Effector memory CD8-positive, alpha-beta T cell (primary cell): ENCODE results near the gene VIT.

Experiments
- ATAC-seq: fragments of 150-1000 bp; cut with Tn5 transposase; replicated peaks from 2 replicates; pipeline ENCODE4 v1.10.0; 2021; ENCODE audit warnings: mild to moderate bottlenecking, moderate library complexity
- DNase-seq, 3 experiments: peaks; one replicate each; pipeline ENCODE4 v3.0.0; 2021
- H3K27ac Mint-ChIP-seq, 2 donors: one replicate each; pipeline ENCODE4 v1.8.0; 2022; ENCODE audit warnings: mild to moderate bottlenecking in 2 of 2, mixed read lengths in 2 of 2, moderate library complexity in 2 of 2
- H3K27me3 Mint-ChIP-seq, 2 donors: one replicate each; pipeline ENCODE4 v1.8.0; 2022; ENCODE audit warnings: mixed read lengths in 2 of 2
- H3K36me3 Mint-ChIP-seq: one replicate; pipeline ENCODE4 v1.8.0; 2022; ENCODE audit warnings: mild to moderate bottlenecking, moderate library complexity, mixed read lengths; ENCODE audit not compliant: insufficient read depth
- H3K4me1 Mint-ChIP-seq, 2 donors: one replicate each; pipeline ENCODE4 v1.8.0; 2022; ENCODE audit warnings: low read depth in 2 of 2, mixed read lengths in 2 of 2
- H3K4me3 Mint-ChIP-seq, 2 donors: one replicate each; pipeline ENCODE4 v1.8.0; 2022; ENCODE audit warnings: mild to moderate bottlenecking in 2 of 2, mixed read lengths in 2 of 2, moderate library complexity in 2 of 2
- H3K9me3 Mint-ChIP-seq, 2 donors: one replicate each; pipeline ENCODE4 v1.8.0; 2022; ENCODE audit warnings: mixed read lengths in 2 of 2

Gene VIT

GRCh38 chr2:36770542-36771287 lies 74.2 kb downstream of the VIT start:
- peaks cover 0 to 7% of the 10 kb centered on the region in 2 donors for H3K4me1 Mint-ChIP-seq
- peak; percentile 51 for ATAC-seq
- peaks cover 0 to 1% of the 10 kb centered on the region in 2 donors for H3K9me3 Mint-ChIP-seq
- peaks cover 2% of the 10 kb centered on the region for H3K36me3 Mint-ChIP-seq
- H3K27ac Mint-ChIP-seq, result peak overlapping the region in 1 of 2 donors; percentile 32
- peaks cover 0 to 23% of the 10 kb centered on the region in 2 donors for H3K27me3 Mint-ChIP-seq
- no peak overlapping the region for H3K4me3 Mint-ChIP-seq
- peak; percentile 11 to 22 (median 13) for DNase-seq

DNA sequence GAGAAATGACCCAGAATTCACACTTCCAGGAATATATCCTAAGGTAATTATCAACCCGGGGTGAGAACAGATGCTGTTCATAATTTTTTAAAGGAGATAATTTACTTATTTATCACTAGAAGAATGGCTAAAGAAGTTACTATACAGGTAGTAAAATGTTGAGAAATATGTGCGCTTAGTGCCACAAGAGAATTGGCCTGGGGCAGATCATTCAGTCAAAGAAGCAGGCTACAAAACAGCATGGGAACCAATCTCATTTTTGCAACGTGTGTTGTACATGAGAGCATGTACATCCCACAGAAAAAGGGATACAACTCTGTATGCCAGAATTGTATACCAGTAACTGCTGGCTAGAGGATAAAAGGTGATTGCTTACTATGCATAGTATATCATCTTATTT lies 75.2 kb downstream of the VIT start:
- peaks cover 0 to 1% of the 10 kb centered on the region in 2 donors for H3K9me3 Mint-ChIP-seq
- ATAC-seq, result no peak
- DNase-seq, result no peak
- H3K36me3 Mint-ChIP-seq, result peaks cover 2% of the 10 kb centered on the region
- H3K27me3 Mint-ChIP-seq, result peaks cover 0 to 18% of the 10 kb centered on the region in 2 donors
- H3K4me1 Mint-ChIP-seq, result peaks cover 0 to 7% of the 10 kb centered on the region in 2 donors
- no peak overlapping the region for H3K4me3 Mint-ChIP-seq
- H3K27ac Mint-ChIP-seq, result no peak overlapping the region

- DNase-seq (no peak), ATAC-seq (no peak)
- Mint-ChIP-seq H3K27ac (no peak overlapping the region), H3K4me1 (peaks cover 0 to 7% of the 10 kb centered on the region in 2 donors), H3K36me3 (peaks cover 2% of the 10 kb centered on the region), H3K4me3 (no peak overlapping the region), H3K27me3 (peaks cover 0 to 11% of the 10 kb centered on the region in 2 donors), H3K9me3 (peaks cover 0 to 1% of the 10 kb centered on the region in 2 donors)
Observed at GRCh38 chr2:36773947-36774346, 77.4 kb downstream of the VIT start.

GRCh38 chr2:36775261-36775660 lies 78.8 kb downstream of the VIT start:
- H3K27ac Mint-ChIP-seq, result no peak overlapping the region
- H3K9me3 Mint-ChIP-seq, result peaks cover 0 to 1% of the 10 kb centered on the region in 2 donors
- no peak for ATAC-seq
- no peak for DNase-seq
- H3K36me3 Mint-ChIP-seq, result peaks cover 2% of the 10 kb centered on the region
- H3K4me3 Mint-ChIP-seq, result no peak overlapping the region
- peaks cover 0 to 7% of the 10 kb centered on the region in 2 donors for H3K27me3 Mint-ChIP-seq
- peaks cover 0 to 5% of the 10 kb centered on the region in 2 donors for H3K4me1 Mint-ChIP-seq

- no peak for ATAC-seq
Observed at GRCh38 chr2:36775806-36776205, 79.3 kb downstream of the VIT start.

DNA sequence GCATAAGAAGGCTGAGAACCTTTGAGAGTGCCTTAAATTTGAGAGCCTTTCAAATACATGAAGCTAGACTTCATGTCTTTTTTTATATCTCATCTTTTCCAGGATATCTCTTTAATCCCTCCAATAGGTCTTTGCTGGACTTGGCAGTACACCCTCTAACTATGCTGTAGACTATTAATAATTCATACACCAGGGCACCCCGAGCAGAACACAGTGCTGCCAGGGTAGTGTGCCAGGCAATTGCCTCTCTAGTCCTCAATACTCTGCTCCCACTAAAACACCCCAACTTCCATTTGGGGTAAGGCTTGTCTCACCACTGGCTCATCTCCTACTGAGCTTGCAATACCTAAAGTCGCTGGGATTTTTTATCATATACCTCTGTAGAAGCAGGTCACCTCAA lies 80.8 kb downstream of the VIT start:
- H3K36me3 Mint-ChIP-seq, result peaks cover 2% of the 10 kb centered on the region
- no peak overlapping the region for H3K27ac Mint-ChIP-seq
- H3K27me3 Mint-ChIP-seq, result peaks cover 2 to 13% of the 10 kb centered on the region in 2 donors
- no peak overlapping the region for H3K4me3 Mint-ChIP-seq
- no peaks in the 10 kb centered on the region for H3K4me1 Mint-ChIP-seq
- H3K9me3 Mint-ChIP-seq, result no peaks in the 10 kb centered on the region
- DNase-seq, result no peak
- ATAC-seq, result no peak

More at GRCh38 chr2:36775806-36776205, 79.3 kb downstream of the VIT start:
- no peak overlapping the region for H3K27ac Mint-ChIP-seq
- DNase-seq, result no peak
- H3K36me3 Mint-ChIP-seq, result peaks cover 2% of the 10 kb centered on the region
- no peak overlapping the region for H3K4me3 Mint-ChIP-seq
- no peaks in the 10 kb centered on the region for H3K9me3 Mint-ChIP-seq
- peaks cover 0 to 1% of the 10 kb centered on the region in 2 donors for H3K27me3 Mint-ChIP-seq
- H3K4me1 Mint-ChIP-seq, result no peaks in the 10 kb centered on the region

DNA sequence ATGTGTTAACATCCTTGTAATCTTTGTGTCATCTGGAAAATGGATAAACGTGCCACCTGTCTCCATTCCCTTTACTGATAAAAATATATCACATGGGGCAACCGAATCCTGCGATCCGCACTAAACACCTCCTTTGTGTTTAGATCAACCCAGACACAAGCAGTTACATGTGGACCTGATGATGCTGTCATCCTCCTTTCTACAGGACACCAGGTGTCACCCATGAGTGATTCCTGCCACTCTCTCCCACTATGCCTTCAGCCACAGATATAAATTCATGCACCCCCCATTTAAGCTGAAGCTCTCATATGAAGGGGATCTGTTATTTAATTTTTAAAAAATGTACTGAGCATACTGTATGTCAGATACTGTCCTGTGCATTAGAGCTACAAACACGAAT lies 81.3 kb downstream of the VIT start:
- no peak overlapping the region for H3K27ac Mint-ChIP-seq
- H3K36me3 Mint-ChIP-seq, result peaks cover 2% of the 10 kb centered on the region
- ATAC-seq, result no peak
- no peaks in the 10 kb centered on the region for H3K9me3 Mint-ChIP-seq
- H3K4me3 Mint-ChIP-seq, result no peak overlapping the region
- peaks cover 6 to 18% of the 10 kb centered on the region in 2 donors for H3K27me3 Mint-ChIP-seq
- no peak for DNase-seq
- H3K4me1 Mint-ChIP-seq, result no peaks in the 10 kb centered on the region

DNA sequence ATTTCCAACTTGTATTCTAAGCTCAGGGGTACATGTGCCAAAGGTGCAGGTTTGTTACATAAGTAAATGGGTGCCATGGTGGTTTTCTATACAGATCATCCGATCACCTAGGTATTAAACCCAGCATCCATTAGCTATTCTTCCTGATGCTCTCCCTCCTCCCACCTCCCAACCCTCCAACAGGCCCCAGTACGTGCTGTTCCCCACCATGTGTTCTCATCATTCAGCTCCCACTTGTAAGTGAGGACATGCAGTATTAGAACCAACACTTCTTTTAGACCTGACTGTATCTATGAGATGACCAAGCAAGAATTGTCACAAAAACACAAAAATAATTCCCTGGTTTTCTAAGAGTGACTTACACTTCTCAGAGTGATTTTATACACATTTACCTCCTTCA lies 83.0 kb downstream of the VIT start:
- no peak for ATAC-seq
- Mint-ChIP-seq H3K4me3 (no peak overlapping the region), H3K4me1 (no peaks in the 10 kb centered on the region), H3K27ac (no peak overlapping the region), H3K36me3 (no peaks in the 10 kb centered on the region), H3K9me3 (no peaks in the 10 kb centered on the region), H3K27me3 (peaks cover 12 to 20% of the 10 kb centered on the region in 2 donors)
- no peak for DNase-seq

GRCh38 chr2:36780231-36780839 lies 83.8 kb downstream of the VIT start:
- DNase-seq, result peak; percentile 16 to 30 (median 17)
- Mint-ChIP-seq H3K36me3 (no peaks in the 10 kb centered on the region), H3K27ac (no peak overlapping the region), H3K4me3 (no peak overlapping the region), H3K9me3 (no peaks in the 10 kb centered on the region), H3K4me1 (peaks cover 0 to 3% of the 10 kb centered on the region in 2 donors), H3K27me3 (peaks cover 12 to 20% of the 10 kb centered on the region in 2 donors)
- peak; percentile 29 for ATAC-seq

DNA sequence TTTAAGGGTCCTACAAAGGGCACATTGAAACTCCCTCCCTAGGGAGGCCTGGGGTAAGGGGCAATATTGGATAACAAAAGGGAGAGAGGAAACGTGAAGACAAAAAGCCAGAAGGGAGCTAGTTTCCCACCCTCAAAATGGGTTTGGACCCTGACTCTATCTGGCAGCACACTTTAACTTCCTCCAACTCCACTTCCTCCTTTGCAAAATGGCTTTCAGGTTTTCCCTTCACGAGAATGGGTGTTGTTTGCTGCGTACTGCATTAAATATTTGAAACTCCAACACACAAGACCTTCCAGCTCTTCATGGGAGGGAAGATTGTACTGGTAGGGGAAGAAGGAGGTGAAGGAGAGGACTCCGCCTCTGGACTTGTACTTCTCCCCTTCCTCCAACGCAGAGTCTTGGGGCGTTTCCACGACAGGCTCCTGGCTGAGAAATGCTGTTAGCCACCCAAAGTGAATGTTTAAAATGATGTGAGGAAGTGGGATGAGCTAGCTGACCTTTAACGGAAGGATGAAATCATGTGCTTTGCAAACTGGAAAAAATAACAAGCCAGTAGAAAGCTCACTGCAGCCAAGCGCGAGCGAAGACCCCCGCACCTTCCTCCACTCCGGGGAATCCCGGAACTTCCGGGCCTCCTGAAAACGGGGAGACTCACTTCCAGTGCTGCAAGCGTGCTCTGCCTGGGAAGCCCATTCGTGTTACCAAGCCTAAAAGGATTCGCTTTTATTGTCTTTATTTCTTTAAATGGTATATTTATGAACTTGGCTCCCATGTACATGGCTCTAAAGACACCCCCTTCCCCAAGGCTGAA lies 85.6 kb downstream of the VIT start:
- DNase-seq, result no peak
- no peaks in the 10 kb centered on the region for H3K9me3 Mint-ChIP-seq
- no peak overlapping the region for H3K27ac Mint-ChIP-seq
- H3K36me3 Mint-ChIP-seq, result no peaks in the 10 kb centered on the region
- no peak overlapping the region for H3K4me3 Mint-ChIP-seq
- no peak for ATAC-seq
- H3K27me3 Mint-ChIP-seq, result peaks cover 12 to 27% of the 10 kb centered on the region in 2 donors
- peaks cover 0 to 3% of the 10 kb centered on the region in 2 donors for H3K4me1 Mint-ChIP-seq

DNA sequence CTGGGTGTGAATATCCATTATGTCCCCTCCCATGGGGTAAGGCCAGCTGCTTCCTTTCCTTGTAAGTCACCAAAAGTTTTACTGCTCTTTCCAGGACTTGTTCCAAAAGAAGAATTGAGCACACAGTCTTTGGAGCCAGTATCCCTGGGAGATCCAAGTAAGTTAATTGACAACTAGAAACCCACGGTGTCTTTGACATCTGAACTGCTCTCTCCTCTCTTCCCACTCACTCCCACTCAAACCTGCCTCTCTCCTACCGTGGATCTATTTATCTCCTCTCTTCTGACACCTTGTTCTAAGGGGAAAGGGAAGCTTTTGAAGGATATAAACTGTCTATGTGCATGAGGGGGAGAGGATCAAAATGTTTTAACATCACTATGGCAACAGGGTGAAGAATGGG lies 86.7 kb downstream of the VIT start:
- Mint-ChIP-seq H3K4me1 (peaks cover 0 to 3% of the 10 kb centered on the region in 2 donors), H3K9me3 (no peaks in the 10 kb centered on the region), H3K27me3 (peaks cover 12 to 27% of the 10 kb centered on the region in 2 donors)

GRCh38 chr2:36785179-36785795 lies 88.8 kb downstream of the VIT start:
- DNase-seq, result peak; percentile 61 to 85 (median 73)
- Mint-ChIP-seq H3K27me3 (peaks cover 12 to 32% of the 10 kb centered on the region in 2 donors), H3K36me3 (no peaks in the 10 kb centered on the region), H3K27ac (no peak overlapping the region), H3K9me3 (no peaks in the 10 kb centered on the region), H3K4me3 (no peak overlapping the region), H3K4me1 (peaks cover 6 to 14% of the 10 kb centered on the region in 2 donors)
- ATAC-seq, result peak; percentile 91

More for the DNA sequence above, 86.7 kb downstream of the VIT start:
- ATAC-seq, result no peak
- no peak for DNase-seq
- Mint-ChIP-seq H3K27ac (no peak overlapping the region), H3K4me3 (no peak overlapping the region), H3K36me3 (no peaks in the 10 kb centered on the region)
